Cardiac fibroblast (primary cell): ENCODE measurements around the gene HDAC11.

Experiments
- DNase-seq, 2 donors: peaks; one replicate each; pipeline versions ENCODE4 v3.0.0 to v3.0.0-alpha.2; 2010; ENCODE audit warnings: low read depth in 2 of 2
- H3K4me3 ChIP-seq, 2 donors: replicated peaks in 1 of 2; 1 replicate in 1 of 2; 2 replicates in 1 of 2; pipeline ENCODE4 v1.5.1; 2011; ENCODE audit warnings: low read depth in 2 of 2, low read length in 2 of 2, mild to moderate bottlenecking in 2 of 2, moderate library complexity in 1 of 2
- CTCF ChIP-seq: IDR thresholded peaks from one replicate; pipeline ENCODE4 v1.5.1; 2011; ENCODE audit warnings: low read depth, mild to moderate bottlenecking, low read length, inconsistent platforms

Gene HDAC11

GRCh38 chr3:13501056-13501455, 20.9 kb downstream of the HDAC11 start:
- no peak for DNase-seq
- TF ChIP-seq CTCF: no peak
- no peak overlapping the region for H3K4me3 ChIP-seq

GRCh38 chr3:13501521-13501920, 21.4 kb downstream of the HDAC11 start:
- TF ChIP-seq CTCF: no peak
- no peak overlapping the region for H3K4me3 ChIP-seq
- no peak for DNase-seq

- DNase-seq: no peak
- no peak overlapping the region for H3K4me3 ChIP-seq
- no peak for TF ChIP-seq CTCF
Observed at GRCh38 chr3:13501958-13502790, 22.1 kb downstream of the HDAC11 start.

- no peak for TF ChIP-seq CTCF
- no peak overlapping the region for H3K4me3 ChIP-seq
- no peak for DNase-seq
Observed at GRCh38 chr3:13502791-13503060, 22.6 kb downstream of the HDAC11 start.

- H3K4me3 ChIP-seq: no peak overlapping the region
- DNase-seq: peak in 1 of 2 donors; percentile 35
- no peak for TF ChIP-seq CTCF
Observed at GRCh38 chr3:13504161-13504831, 24.2 kb downstream of the HDAC11 start.

- DNase-seq: no peak
- no peak for TF ChIP-seq CTCF
Observed at GRCh38 chr3:13505147-13506130, 25.3 kb downstream of the HDAC11 start.

More at GRCh38 chr3:13505147-13506130, 25.3 kb downstream of the HDAC11 start:
- H3K4me3 ChIP-seq: no peak overlapping the region
